Cardiac septum (tissue), 1 donor: ENCODE data around the gene ZNF865. TPM values are rescaled to one million over a fixed set of nuclear protein-coding genes. Genes with fewer than 3 reads are reported as not detected.

Experiments used
- DNase-seq: peaks from one replicate; pipeline ENCODE4 v3.0.0-alpha.2; 2020; ENCODE audit warnings: low spot score
- intact Hi-C: fragments of 100-400 bp; cut with DNase I; formaldehyde crosslinking; loops from one replicate; pipeline ENCODE4 v1.14.0; 2022
- total RNA-seq: library from RNA; stranded (reverse); fragmentation: NEBNext Ultra II Directional; extraction: Animal tissue kit (Norgen Biotek cat#: 25700); gene quantifications from one replicate; pipeline ENCODE4 v1.2.1, GENCODE V29; 2021
- donor health status: DM: no; HTN: no; CAD: no.

The ZNF865 gene
- total RNA-seq, 1 donor from 2014 or later = 15.7 TPM

- DNase-seq = no peak
- intact Hi-C loops = no loop called here
These were observed 36.1 kb downstream of the ZNF865 start for GRCh38 chr19:55641426-55642152.

- DNase-seq = no peak
- intact Hi-C loops = no loop called here
These were observed 36.9 kb downstream of the ZNF865 start for GRCh38 chr19:55642153-55643002.

GRCh38 chr19:55643003-55643886 is 37.8 kb downstream of the ZNF865 start, which contains the start of gene ZNF581:
Gene ZNF581, plus strand, starts transcription at chr19:55643649. Its CDS starts 923 bp downstream, at chr19:55644572.
- DNase-seq = peak; percentile 85
- intact Hi-C loops = no loop called here

GRCh38 chr19:55643887-55644176 is 38.4 kb downstream of the ZNF865 start:
- DNase-seq = no peak
- intact Hi-C loops = no loop called here

- DNase-seq = no peak
These were observed 38.9 kb downstream of the ZNF865 start for GRCh38 chr19:55644191-55644833.

GRCh38 chr19:55644842-55645511 is 39.5 kb downstream of the ZNF865 start:
- intact Hi-C loops = no loop called here

More at GRCh38 chr19:55644191-55644833, 38.9 kb downstream of the ZNF865 start:
- intact Hi-C loops = no loop called here

GRCh38 chr19:55645512-55645881 is 40.0 kb downstream of the ZNF865 start:
- intact Hi-C loops = no loop called here
- DNase-seq = no peak

More at GRCh38 chr19:55644842-55645511, 39.5 kb downstream of the ZNF865 start:
- no peak for DNase-seq

- intact Hi-C loops = no loop called here
These were observed 41.7 kb downstream of the ZNF865 start for GRCh38 chr19:55646889-55647731.

GRCh38 chr19:55647732-55648584 is 42.5 kb downstream of the ZNF865 start, which contains the start of gene CCDC106:
Gene CCDC106, plus strand, starts transcription at chr19:55648212. Its CDS starts 835 bp downstream, at chr19:55649047.
- DNase-seq = no peak
- intact Hi-C loops = no loop called here

More at GRCh38 chr19:55646889-55647731, 41.7 kb downstream of the ZNF865 start:
- no peak for DNase-seq

- DNase-seq = no peak
- intact Hi-C loops = no loop called here
These were observed 43.3 kb downstream of the ZNF865 start for GRCh38 chr19:55648585-55649267.

GRCh38 chr19:55649268-55650125 is 44.0 kb downstream of the ZNF865 start:
- no peak for DNase-seq
- intact Hi-C loops = no loop called here

GRCh38 chr19:55650126-55650557 is 44.7 kb downstream of the ZNF865 start:
- DNase-seq = no peak
- intact Hi-C loops = no loop called here

- intact Hi-C loops = no loop called here
- no peak for DNase-seq
These were observed 45.3 kb downstream of the ZNF865 start for GRCh38 chr19:55650602-55651230.

- DNase-seq = no peak
- intact Hi-C loops = no loop called here
These were observed 45.8 kb downstream of the ZNF865 start for GRCh38 chr19:55651236-55651635.
